A549 (cell line): Measurements from ENCODE around the gene CD63. TPM values are rescaled to one million over a fixed set of nuclear protein-coding genes. Genes with fewer than 3 reads are reported as not detected.
A peak's percentile ranks its signal among the peaks of the same experiment; 100 is the strongest.

Experiments
- ATAC-seq, 2 experiments: fragments of 200-7000 bp in 1 of 2; fragments of >200 bp in 1 of 2; cut with Nextera tagmentation in 1 of 2; cut with Tn5 transposase in 1 of 2; 3 replicates each; pipeline versions ENCODE4 v1.8.0 to v1.9.1; 2018 to 2020; ENCODE audit warnings: mild to moderate bottlenecking in 1 of 2, moderate library complexity in 1 of 2
- CTCF ChIA-PET: fragments of 300-600 bp; sonication (Branson Sonifier 250); formaldehyde crosslinking; extraction: SDS; loops from one replicate; lab custom pipeline; 2021; ENCODE audit warnings: antibody characterized with exemption, inconsistent platforms; lab: Yijun Ruan, JAX
- POLR2A ChIA-PET: fragments of 350-600 bp; formaldehyde crosslinking; extraction: SDS; loops from one replicate; lab custom pipeline; 2021; ENCODE audit warnings: antibody characterized with exemption, inconsistent platforms; lab: Yijun Ruan, JAX
- DNase-seq, 2 experiments: peaks; one replicate each; pipeline versions ENCODE4 v3.0.0 to v3.0.0-alpha.2; 2011 to 2016; ENCODE audit warnings: low read depth in 1 of 2, low spot score in 1 of 2
- FAIRE-seq: peaks from 2 replicates; lab custom pipeline; 2011; peaks lifted over from hg19 to GRCh38; lab: Jason Lieb, UNC
- H3K27ac ChIP-seq, 2 experiments: fragments of >200 bp; sonication (Bioruptor Twin); formaldehyde crosslinking; 3 replicates each; pipeline ENCODE4 v1.5.1; 2016 to 2017
- H3K4me1 ChIP-seq: fragments of >200 bp; sonication (Bioruptor Twin); formaldehyde crosslinking; 3 replicates; pipeline ENCODE4 v1.6.1; 2016
- H3K4me2 ChIP-seq: fragments of >200 bp; sonication (Bioruptor Twin); formaldehyde crosslinking; 3 replicates; pipeline ENCODE4 v1.6.1; 2016
- H3K4me3 ChIP-seq: fragments of >200 bp; sonication (Bioruptor Twin); formaldehyde crosslinking; 3 replicates; pipeline ENCODE4 v1.5.1; 2016
- H3K9me3 ChIP-seq: fragments of >200 bp; sonication (Bioruptor Twin); formaldehyde crosslinking; 3 replicates; pipeline ENCODE4 v1.6.1; 2016
- ATOH8 ChIP-seq: fragments of 250-450 bp; sonication (Bioruptor Pico); IDR thresholded peaks from 2 replicates; pipeline ENCODE4 v1.5.0; 2020; ENCODE audit warnings: low read depth, mild to moderate bottlenecking, moderate library complexity
- BCL3 ChIP-seq: fragments of >200 bp; sonication (Bioruptor Twin); formaldehyde crosslinking; IDR thresholded peaks from 3 replicates; pipeline ENCODE4 v1.6.1; 2016
- CBX8 ChIP-seq: fragments of 200-600 bp; sonication (generic); IDR thresholded peaks from 2 replicates; pipeline ENCODE4 v1.6.1; 2016
- CEBPB ChIP-seq, 2 experiments: fragments of >200 bp in 1 of 2; sonication (Bioruptor Twin) in 1 of 2; formaldehyde crosslinking in 1 of 2; IDR thresholded peaks; 2 replicates each; pipeline ENCODE4 v1.6.1; 2012 to 2016
- CHD2 ChIP-seq: fragments of 150-350 bp; IDR thresholded peaks from 2 replicates; pipeline ENCODE4 v1.6.1; 2014; ENCODE audit warnings: low read length; ENCODE audit not compliant: partially characterized antibody
- CHD4 ChIP-seq: fragments of 200-600 bp; sonication (generic); IDR thresholded peaks from 2 replicates; pipeline ENCODE4 v1.6.1; 2016; ENCODE audit warnings: antibody characterized with exemption, mild to moderate bottlenecking, borderline replicate concordance
- CTCF ChIP-seq: fragments of >200 bp; sonication (Bioruptor Twin); formaldehyde crosslinking; IDR thresholded peaks from 3 replicates; pipeline ENCODE4 v1.5.1; 2016
- EHF ChIP-seq: fragments of 250-450 bp; sonication (Bioruptor Pico); IDR thresholded peaks from 2 replicates; pipeline ENCODE4 v1.5.0; 2020; ENCODE audit warnings: mild to moderate bottlenecking
- ELK1 ChIP-seq: fragments of 150-350 bp; IDR thresholded peaks from 2 replicates; pipeline ENCODE4 v1.6.1; 2014; ENCODE audit warnings: low read depth, mild to moderate bottlenecking, low read length
- ESRRA ChIP-seq: fragments of 150-350 bp; IDR thresholded peaks from 2 replicates; pipeline ENCODE4 v1.6.1; 2014; ENCODE audit warnings: mild to moderate bottlenecking, low read length, borderline replicate concordance
- GATA3 ChIP-seq: IDR thresholded peaks from 2 replicates; pipeline ENCODE4 v1.6.1; 2012; ENCODE audit warnings: borderline replicate concordance
- HOXA7 ChIP-seq: fragments of 250-450 bp; sonication (Bioruptor Pico); IDR thresholded peaks from 2 replicates; pipeline ENCODE4 v1.5.0; 2020; ENCODE audit warnings: mild to moderate bottlenecking, moderate library complexity
- HOXB13 ChIP-seq: fragments of 250-450 bp; sonication (Bioruptor Pico); IDR thresholded peaks from 2 replicates; pipeline ENCODE4 v1.5.0; 2020; ENCODE audit warnings: low read depth, mild to moderate bottlenecking, moderate library complexity
- JUN ChIP-seq, 2 experiments: fragments of >200 bp; sonication (Bioruptor Twin); formaldehyde crosslinking; IDR thresholded peaks; 2 replicates in 1 of 2; 3 replicates in 1 of 2; pipeline ENCODE4 v1.6.1; 2016 to 2017
- JUNB ChIP-seq: fragments of >200 bp; sonication (Bioruptor Twin); formaldehyde crosslinking; IDR thresholded peaks from 2 replicates; pipeline ENCODE4 v1.6.1; 2016
- MAZ ChIP-seq: fragments of 150-350 bp; IDR thresholded peaks from 2 replicates; pipeline ENCODE4 v1.6.1; 2014; ENCODE audit warnings: antibody characterized with exemption, low read depth, low read length, borderline replicate concordance
- NFE2L2 ChIP-seq: fragments of 150-350 bp; conservative IDR thresholded peaks from 2 replicates; pipeline ENCODE4 v1.6.1; 2014; ENCODE audit warnings: low read length
- NPAS2 ChIP-seq: fragments of 250-450 bp; sonication (Bioruptor Pico); IDR thresholded peaks from 2 replicates; pipeline ENCODE4 v1.8.0; 2022; ENCODE audit warnings: mild to moderate bottlenecking, moderate library complexity, borderline replicate concordance
- NR3C1 ChIP-seq: fragments of >200 bp; sonication (Bioruptor Twin); formaldehyde crosslinking; IDR thresholded peaks from 3 replicates; pipeline ENCODE4 v1.6.1; 2017
- RAD21 ChIP-seq, 2 experiments: fragments of >200 bp in 1 of 2; sonication (Bioruptor Twin) in 1 of 2; formaldehyde crosslinking in 1 of 2; IDR thresholded peaks in 1 of 2; conservative IDR thresholded peaks in 1 of 2; 2 replicates in 1 of 2; 3 replicates in 1 of 2; pipeline ENCODE4 v1.6.1; 2012 to 2018; ENCODE audit warnings: inconsistent platforms in 1 of 2
- SMC3 ChIP-seq: fragments of >200 bp; sonication (Bioruptor Twin); formaldehyde crosslinking; IDR thresholded peaks from 3 replicates; pipeline ENCODE4 v1.6.1; 2018; ENCODE audit warnings: inconsistent platforms
- SREBF2 ChIP-seq: fragments of 450-650 bp; IDR thresholded peaks from 2 replicates; pipeline ENCODE4 v1.6.1; 2014; ENCODE audit warnings: mild to moderate bottlenecking, moderate library complexity
- TP53 ChIP-seq: fragments of 250-450 bp; sonication (Bioruptor Pico); IDR thresholded peaks from 2 replicates; pipeline ENCODE4 v1.5.0; 2021; ENCODE audit warnings: mild to moderate bottlenecking, moderate library complexity
- ZC3H11A ChIP-seq: fragments of 450-650 bp; IDR thresholded peaks from 2 replicates; pipeline ENCODE4 v1.6.1; 2014; ENCODE audit warnings: antibody characterized with exemption, mild to moderate bottlenecking
- WGBS: methylation state at CpG from one replicate; pipeline ENCODE4 v1.1.6; 2017; ENCODE audit errors: missing lambda C conversion rate; 5-methylcytosine and 5-hydroxymethylcytosine counted together
- polyA plus RNA-seq, 4 experiments: library from polyadenylated mRNA; depleted of rRNA in 3 of 4; stranded (reverse); fragments of >200 nt; fragmentation: RNase III in 1 of 4; extraction: RNeasy Plus Mini Kit Qiagen cat#74134 plus additional on column Dnase treatment in 1 of 4; gene quantifications; 2 replicates in 3 of 4; 3 replicates in 1 of 4; pipeline ENCODE4 v1.2.3, GENCODE V29; 2011 to 2017

Gene CD63
- polyA plus RNA-seq, 2 of the 4 experiments (the other 2 are of a cell fraction): 530 to 724 TPM

- FAIRE-seq (no peak), ATAC-seq (peak; percentile 72 to 78), DNase-seq (peak; percentile 57 to 80)
- Histone ChIP-seq H3K9me3 (no peaks in the 10 kb centered on the region), H3K4me2 (peak overlapping the region; percentile 35), H3K4me3 (no peak overlapping the region), H3K4me1 (peaks cover 59% of the 10 kb centered on the region), H3K27ac (peak overlapping the region; percentile 1 to 67; a peak in 4 of 6 replicates)
- CTCF ChIA-PET: interaction anchor here (0.6 to 12.3 kb wide), 20 partner anchors 9 to 532 kb away, joined by 3 to 139 read pairs (median 6); partner anchors contain the start of genes CD63, GDF11 and ITGA7
- POLR2A ChIA-PET: interaction anchor here (1.5 to 1.9 kb wide), 2 partner anchors 9 to 39 kb away, joined by 7 to 11 read pairs; partner anchors contain the start of gene CD63
- WGBS: 28% methylated on average over 8 of the region's 9 CpGs
- no peak for TF ChIP-seq CHD4
- TF ChIP-seq CHD2: no peak
- TF ChIP-seq RAD21 (conservative IDR thresholded peaks at IDR 0.05 in 1 of 2, IDR thresholded peaks at IDR 0.05 in 1 of 2): peak; percentile 75 to 79
- TF ChIP-seq ZC3H11A: no peak
- TF ChIP-seq SMC3: peak; percentile 64
- 0 out of 5 replicates have a peak, but pooled peaks of 1 of the 2 experiments have one; percentile 22 for TF ChIP-seq JUN (IDR thresholded peaks at IDR 0.05)
- TF ChIP-seq ATOH8: no peak
- no peak for TF ChIP-seq NR3C1
- TF ChIP-seq HOXA7 (CRISPR knock-in tag): no peak
- no peak for TF ChIP-seq HOXB13 (CRISPR knock-in tag)
- TF ChIP-seq ELK1: no peak
- peak; percentile 70 for TF ChIP-seq CTCF
- no peak; the same call in 1 of the 2 replicates for TF ChIP-seq JUNB
- TF ChIP-seq, all 56 proteins: peak for 4
Observed at GRCh38 chr12:55720894-55721444, 7.8 kb downstream of the CD63 start.

DNA sequence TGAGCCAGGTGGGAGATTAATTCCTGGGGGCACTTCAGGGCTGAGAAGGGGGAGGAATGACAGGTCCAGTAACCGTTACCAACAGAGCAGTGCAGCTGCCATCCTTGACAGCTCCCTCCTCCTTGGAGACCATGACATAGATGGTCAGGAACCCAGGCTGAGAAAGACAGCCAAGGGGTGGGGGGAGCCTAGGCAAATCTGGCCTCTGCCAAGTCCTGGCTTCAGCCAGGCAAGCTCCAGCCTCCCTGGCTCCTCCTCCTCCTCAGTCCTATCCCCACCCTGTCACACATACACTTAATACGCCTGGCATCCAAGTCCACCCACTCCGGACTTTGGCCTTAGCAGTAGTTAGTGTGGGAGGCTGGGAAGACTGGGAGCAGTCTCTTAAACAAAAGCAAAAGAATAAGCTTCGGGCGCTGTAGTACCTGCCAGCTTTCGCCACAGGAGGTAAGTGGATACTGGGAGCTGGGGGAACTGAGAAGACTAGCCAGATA is 8.7 kb downstream of the CD63 start, which contains the start of gene RDH5:
Gene RDH5 (plus strand): TSS at position 323 of the 494 bp plus-strand sequence. CDS start 792 bp downstream, outside the sequence.
- ChIA-PET POLR2A (interaction anchor here (1.9 kb wide), 1 partner anchor 9 kb away, joined by 7 read pairs; the partner anchor contains the start of gene CD63), CTCF (interaction anchor here (0.6 to 12.3 kb wide), 13 partner anchors 10 to 531 kb away, joined by 3 to 139 read pairs (median 7); partner anchors contain the start of genes CD63, GDF11 and ITGA7)
- peak in 1 of 2 experiments; percentile 80 for DNase-seq
- ATAC-seq: peak in 1 of 2 experiments; percentile 38; a peak in 3 of 6 replicates
- WGBS: 46% methylated on average over 6 of the region's 6 CpGs
- no peak for FAIRE-seq
- H3K4me3 ChIP-seq: no peak within 1 kb of the TSS
- H3K27ac ChIP-seq: peak within 1 kb of the TSS; percentile 29 to 67; a peak in 4 of 6 replicates
- peak within 1 kb of the TSS; percentile 35 for H3K4me2 ChIP-seq
- TF ChIP-seq CEBPB (IDR thresholded peaks at IDR 0.05): no peak
- TF ChIP-seq NFE2L2: no peak
- no peak for TF ChIP-seq ESRRA
- no peak for TF ChIP-seq EHF
- no peak for TF ChIP-seq CBX8
- no peak for TF ChIP-seq CTCF
- TF ChIP-seq BCL3: no peak
- no peak for TF ChIP-seq GATA3
- no peak for TF ChIP-seq TP53 (CRISPR knock-in tag)
- no peak for TF ChIP-seq JUNB
- TF ChIP-seq NPAS2 (CRISPR knock-in tag): no peak
- no peak for TF ChIP-seq MAZ
- TF ChIP-seq SREBF2: no peak
- TF ChIP-seq, all 56 proteins: peak for 0
- no peaks in the 10 kb centered on the region for H3K9me3 ChIP-seq
- H3K4me1 ChIP-seq: peaks cover 62% of the 10 kb centered on the region
